Measurements from ENCODE around the gene GALNT9.

DNA sequence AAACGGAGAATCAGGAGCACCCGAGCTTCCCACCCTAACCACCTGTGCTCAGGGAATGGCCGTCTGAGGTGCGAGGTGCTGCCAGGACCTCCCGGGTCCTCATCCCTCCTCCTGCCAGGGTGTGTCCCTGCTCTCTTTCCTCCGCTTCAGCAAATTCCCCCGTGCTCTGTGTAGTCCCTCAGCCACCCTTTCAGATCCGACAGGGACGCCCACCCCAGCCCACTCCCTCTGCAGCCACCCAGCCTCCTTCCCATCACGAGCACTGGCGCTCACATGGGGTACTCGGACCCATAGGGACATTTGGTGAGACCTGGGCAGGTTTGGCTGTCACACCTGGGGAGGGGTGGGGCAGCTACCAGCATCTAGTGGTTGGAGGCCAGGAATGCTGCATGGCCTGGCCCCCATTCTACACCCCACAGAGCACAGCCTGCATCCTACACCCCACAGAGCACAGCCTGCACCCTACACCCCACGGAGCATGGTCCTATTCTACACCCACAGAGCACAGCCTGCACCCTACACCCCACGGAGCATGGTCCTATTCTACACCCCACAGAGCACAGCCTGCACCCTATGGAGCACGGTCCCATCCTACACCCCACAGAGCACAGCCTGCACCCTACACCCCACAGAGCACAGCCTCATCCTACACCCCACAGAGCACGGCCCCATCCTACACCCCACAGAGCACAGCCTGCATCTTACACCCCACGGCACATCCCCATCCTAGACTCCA is 12.7 kb downstream of the GALNT9 start:
- no peak for TF ChIP-seq POLR2AphosphoS5 (IDR thresholded peaks at IDR 0.05)
- TF ChIP-seq, protein P1, sequence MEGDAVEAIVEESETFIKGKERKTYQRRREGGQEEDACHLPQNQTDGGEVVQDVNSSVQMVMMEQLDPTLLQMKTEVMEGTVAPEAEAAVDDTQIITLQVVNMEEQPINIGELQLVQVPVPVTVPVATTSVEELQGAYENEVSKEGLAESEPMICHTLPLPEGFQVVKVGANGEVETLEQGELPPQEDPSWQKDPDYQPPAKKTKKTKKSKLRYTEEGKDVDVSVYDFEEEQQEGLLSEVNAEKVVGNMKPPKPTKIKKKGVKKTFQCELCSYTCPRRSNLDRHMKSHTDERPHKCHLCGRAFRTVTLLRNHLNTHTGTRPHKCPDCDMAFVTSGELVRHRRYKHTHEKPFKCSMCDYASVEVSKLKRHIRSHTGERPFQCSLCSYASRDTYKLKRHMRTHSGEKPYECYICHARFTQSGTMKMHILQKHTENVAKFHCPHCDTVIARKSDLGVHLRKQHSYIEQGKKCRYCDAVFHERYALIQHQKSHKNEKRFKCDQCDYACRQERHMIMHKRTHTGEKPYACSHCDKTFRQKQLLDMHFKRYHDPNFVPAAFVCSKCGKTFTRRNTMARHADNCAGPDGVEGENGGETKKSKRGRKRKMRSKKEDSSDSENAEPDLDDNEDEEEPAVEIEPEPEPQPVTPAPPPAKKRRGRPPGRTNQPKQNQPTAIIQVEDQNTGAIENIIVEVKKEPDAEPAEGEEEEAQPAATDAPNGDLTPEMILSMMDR (IDR thresholded peaks at IDR 0.05), result no peak
- TF ChIP-seq EP300 (IDR thresholded peaks at IDR 0.05), result no peak

All from sigmoid colon (tissue), 4 donors.